ENCODE results near the gene ZNF846.
"Not testable (repeated sequence)": the region's sequence is repeated elsewhere in the genome, so short reads cannot be mapped to it uniquely, and the experiment has no call there.

Gene ZNF846

GRCh38 chr19:9782338-9782737 is 13.8 kb upstream of the ZNF846 start:
- DNase-seq = no peak

- no peak for DNase-seq
Measured at GRCh38 chr19:9757544-9758501, 10.7 kb downstream of the ZNF846 start.

- no peak for DNase-seq
Measured at GRCh38 chr19:9752701-9753443, 15.7 kb downstream of the ZNF846 start.

GRCh38 chr19:9751446-9751845 is 17.1 kb downstream of the ZNF846 start:
- DNase-seq = no peak

GRCh38 chr19:9741476-9742171 is 26.9 kb downstream of the ZNF846 start:
- no peak for DNase-seq

- DNase-seq = no peak
Measured at GRCh38 chr19:9735986-9736385, 32.6 kb downstream of the ZNF846 start.

- not testable (repeated sequence) for DNase-seq
Measured at GRCh38 chr19:9730056-9730455, 38.5 kb downstream of the ZNF846 start.

- DNase-seq = no peak
Measured at GRCh38 chr19:9729162-9729561, 39.4 kb downstream of the ZNF846 start.

GRCh38 chr19:9727644-9728043 is 40.9 kb downstream of the ZNF846 start:
- DNase-seq = no peak

GRCh38 chr19:9725508-9726201 is 42.9 kb downstream of the ZNF846 start:
- DNase-seq = not testable (repeated sequence)

GRCh38 chr19:9724157-9724556 is 44.4 kb downstream of the ZNF846 start:
- no peak for DNase-seq

GRCh38 chr19:9721861-9722260 is 46.7 kb downstream of the ZNF846 start:
- no peak for DNase-seq

GRCh38 chr19:9720541-9720940 is 48.0 kb downstream of the ZNF846 start:
- DNase-seq = no peak

- no peak for DNase-seq
Measured at GRCh38 chr19:9711815-9712214, 56.7 kb downstream of the ZNF846 start.

- DNase-seq = no peak
Measured at GRCh38 chr19:9709305-9709704, 59.2 kb downstream of the ZNF846 start.

- no peak for DNase-seq
Measured at GRCh38 chr19:9705836-9706235, 62.7 kb downstream of the ZNF846 start.

GRCh38 chr19:9702186-9702585 is 66.4 kb downstream of the ZNF846 start:
- no peak for DNase-seq

Data from CD4-positive, alpha-beta T cell treated with Interleukin-4 for 4 hours (primary cell).